HG03039 (cell line): ENCODE results near the gene TESK1.
"Not testable (repeated sequence)": the region's sequence is repeated elsewhere in the genome, so short reads cannot be mapped to it uniquely, and the experiment has no call there.

Experiments used
- ATAC-seq: cut with Tn5 transposase; IDR thresholded peaks from one replicate; pipeline ENCODE4 v1.9.1; 2021; ENCODE audit warnings: mild to moderate bottlenecking, moderate library complexity; ENCODE audit not compliant: unreplicated experiment

The TESK1 gene

GRCh38 chr9:35612843-35613242, 7.8 kb downstream of the TESK1 start:
- no peak for ATAC-seq

DNA sequence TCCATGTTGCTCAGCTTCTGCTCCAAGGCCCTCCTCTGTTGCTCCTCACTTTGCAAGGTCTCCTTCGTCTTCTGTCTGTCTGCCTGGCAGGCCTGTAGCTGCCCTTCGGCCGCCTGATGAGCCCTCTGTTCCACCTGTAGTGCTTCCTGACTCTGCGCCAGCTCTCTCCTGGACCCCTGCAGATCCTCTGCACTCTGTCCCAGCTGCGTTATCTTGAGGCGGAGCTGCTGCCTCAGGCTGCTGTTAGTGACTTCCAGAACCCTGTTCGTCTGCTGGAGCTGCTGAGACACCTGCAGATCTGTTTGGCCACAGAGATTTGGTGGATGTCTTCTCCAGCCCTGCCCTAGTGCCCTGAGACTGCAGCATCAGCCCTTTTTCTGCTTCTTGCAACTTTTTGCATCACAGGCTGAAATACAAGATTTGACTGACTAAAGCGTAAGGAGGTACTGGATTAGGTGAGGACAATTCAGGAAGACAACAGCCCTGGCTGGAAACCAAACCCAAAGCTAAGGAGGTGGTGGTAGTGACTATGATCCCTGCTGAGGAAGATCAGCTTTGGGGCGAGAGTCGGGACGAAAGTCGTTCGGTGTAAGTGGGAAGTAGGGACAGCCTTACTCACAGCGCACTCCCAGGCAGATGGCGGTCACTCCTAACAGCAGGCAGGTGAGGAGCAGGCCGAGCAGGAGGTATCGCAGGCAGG, 11.1 kb downstream of the TESK1 start:
- ATAC-seq = no peak

DNA sequence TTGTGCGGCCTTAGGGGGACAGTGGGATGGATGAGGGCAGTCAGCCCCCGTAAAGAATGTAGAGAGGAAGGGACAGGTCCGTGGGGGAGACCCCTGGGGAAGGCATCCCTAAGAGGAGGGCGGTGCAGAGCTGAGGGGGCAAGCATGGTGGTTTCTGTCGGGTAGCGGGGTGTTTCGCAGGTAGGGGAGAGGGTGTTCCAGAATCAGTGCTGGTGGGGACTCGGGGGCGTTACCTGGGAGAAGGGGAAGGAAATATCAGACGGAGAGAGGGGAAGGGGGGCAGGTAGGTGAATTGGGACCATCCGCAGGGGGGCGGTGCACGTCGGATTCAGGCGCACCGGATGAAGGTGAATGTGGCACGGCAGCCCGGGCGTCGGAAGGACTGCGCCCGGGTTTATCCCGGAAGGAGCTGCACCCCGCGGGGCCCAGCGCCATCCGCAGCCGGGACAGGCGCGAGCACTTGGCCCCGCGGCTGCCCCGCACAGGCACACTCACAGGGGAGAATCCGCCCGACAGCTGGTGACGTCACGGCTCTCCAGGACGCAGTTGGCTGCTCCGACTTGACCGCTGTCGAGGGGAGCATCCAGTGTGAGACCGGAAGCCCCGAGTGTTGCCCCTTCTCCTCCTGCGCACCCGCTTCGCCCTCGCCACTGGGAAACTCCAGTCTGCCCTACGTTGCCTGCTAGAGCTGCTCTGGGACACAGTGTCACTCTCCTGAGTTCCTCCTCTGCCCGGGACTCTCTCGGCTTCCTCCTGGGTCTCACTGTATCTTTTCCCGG, 11.8 kb downstream of the TESK1 start:
- ATAC-seq = no peak

DNA sequence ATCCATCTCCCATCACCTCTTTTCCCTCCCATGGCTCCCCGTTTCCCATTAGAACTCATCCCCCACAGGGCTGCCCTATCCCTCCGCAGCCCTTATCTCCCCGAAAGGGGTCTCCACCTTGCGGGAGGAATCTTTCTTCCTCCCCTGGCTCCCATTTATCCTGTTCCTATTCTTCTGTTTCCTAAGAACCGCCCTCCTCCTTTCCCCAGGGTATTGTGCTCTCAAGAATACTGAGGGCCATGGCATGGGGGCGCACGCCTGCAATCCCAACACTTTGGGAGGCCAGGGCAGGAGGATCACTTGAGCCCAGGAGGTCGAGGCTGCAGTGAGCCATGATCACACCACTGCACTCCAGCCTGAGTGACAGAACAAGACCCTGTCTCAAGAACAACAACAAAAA, 12.5 kb downstream of the TESK1 start:
- no peak for ATAC-seq

GRCh38 chr9:35618325-35618727, 13.3 kb downstream of the TESK1 start, which contains the start of gene CD72:
Gene CD72, minus strand, starts transcription at chr9:35618413. Its CDS starts 110 bp downstream, at chr9:35618303.
- ATAC-seq = no peak

DNA sequence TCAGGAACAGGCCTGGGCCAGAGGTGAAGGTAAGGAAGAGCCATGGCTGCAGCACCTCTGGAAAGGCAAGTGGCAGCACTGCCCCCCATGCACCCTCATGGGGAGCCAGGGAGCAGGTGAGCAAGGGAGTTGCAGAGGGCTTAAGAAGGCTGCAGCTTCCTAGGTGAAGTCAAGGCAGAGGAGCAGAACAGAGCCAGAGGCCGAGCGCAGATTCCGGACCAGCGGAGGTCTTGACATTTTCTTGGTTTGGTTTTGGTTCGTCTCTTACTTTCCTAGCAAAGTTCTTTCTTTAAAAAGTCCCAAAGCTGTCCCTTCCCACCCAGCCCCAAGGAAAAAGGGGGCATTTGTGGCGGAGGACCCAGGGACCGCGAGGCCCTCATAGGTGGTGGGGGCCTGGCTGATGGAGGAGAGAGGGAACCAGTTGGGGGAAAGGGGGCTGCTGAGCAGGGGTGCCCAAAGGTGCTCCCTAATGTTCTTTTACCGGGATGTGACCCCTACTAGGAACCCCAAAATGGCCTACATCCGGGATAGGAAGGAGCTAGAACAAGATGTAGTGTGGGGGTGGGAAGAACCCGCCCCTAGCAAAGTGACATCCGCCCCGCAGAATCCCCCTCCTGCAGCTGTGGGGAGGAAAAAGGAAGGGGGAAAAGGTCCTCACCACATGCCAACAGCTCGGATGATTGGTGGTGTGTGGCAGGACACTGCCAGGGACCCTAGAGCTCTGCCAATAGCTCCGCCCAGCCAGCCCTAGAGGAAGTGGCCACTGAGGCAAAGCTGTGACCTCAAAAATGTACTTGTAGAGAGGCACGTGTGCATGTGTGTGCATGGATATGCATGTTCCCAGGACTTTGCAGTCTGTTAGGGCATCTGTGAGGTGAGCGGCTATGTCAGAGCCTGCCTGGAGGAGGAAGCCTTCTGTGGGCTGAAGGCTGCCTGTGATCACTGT, 14.1 kb downstream of the TESK1 start:
- no peak for ATAC-seq

- no peak for ATAC-seq
Measured at GRCh38 chr9:35619800-35620158, 14.7 kb downstream of the TESK1 start.

- ATAC-seq = no peak
Measured at GRCh38 chr9:35627575-35627974, 22.5 kb downstream of the TESK1 start.

DNA sequence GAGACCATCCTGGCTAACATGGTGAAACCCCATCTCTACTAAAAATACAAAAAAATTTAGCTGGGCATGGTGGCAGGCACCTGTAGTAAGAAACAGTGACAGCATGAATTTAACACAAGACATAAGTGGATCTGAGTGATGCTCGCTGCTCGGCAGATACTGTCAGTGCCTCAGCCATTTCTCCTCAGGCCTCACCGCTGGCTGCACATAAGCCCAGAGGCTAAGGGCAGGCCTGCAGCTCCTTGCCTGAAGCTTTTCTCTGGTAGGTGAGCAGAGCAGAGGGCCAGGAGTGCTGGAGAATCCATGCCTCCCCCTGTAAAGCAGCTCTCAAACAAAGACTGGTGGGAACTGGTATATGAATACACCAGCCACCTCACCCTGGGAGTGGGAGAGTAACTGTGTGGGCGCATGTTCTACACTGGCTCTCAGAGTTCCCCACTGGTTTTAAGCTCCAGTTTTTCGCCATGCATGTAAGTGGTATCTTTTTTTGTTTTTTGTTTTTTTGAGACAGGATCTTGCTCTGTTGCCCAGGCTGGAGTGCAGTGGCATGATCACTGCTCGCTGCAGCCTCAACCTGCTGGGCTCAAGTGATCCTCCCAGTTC, 23.4 kb downstream of the TESK1 start:
- ATAC-seq = no peak

DNA sequence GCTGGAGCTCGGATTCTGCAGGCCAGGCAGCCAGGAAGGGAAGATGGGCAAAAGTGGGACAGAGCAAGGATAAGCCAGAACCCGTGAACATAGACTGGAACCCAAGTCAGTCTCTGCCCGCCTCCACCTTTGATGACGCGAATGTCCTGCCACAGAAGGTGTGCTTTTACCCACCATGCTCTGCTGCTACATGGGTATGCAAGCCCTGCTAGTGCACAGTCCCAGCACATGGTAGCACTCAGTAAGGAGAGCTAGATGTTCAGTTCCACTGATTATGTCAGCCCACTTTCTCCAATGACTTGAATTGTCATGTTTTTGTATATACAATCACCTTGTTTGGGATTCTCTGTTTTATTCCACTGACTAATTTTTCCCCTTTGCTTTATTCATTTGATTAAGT, 24.5 kb downstream of the TESK1 start:
- ATAC-seq = no peak

GRCh38 chr9:35635730-35636129, 30.7 kb downstream of the TESK1 start:
- ATAC-seq = no peak

- no peak for ATAC-seq
Measured at GRCh38 chr9:35636135-35636876, 31.2 kb downstream of the TESK1 start.

GRCh38 chr9:35636877-35637246, 31.8 kb downstream of the TESK1 start:
- ATAC-seq = not testable (repeated sequence)

GRCh38 chr9:35637427-35637955, 32.4 kb downstream of the TESK1 start:
- ATAC-seq = not testable (repeated sequence)

GRCh38 chr9:35638751-35639150, 33.7 kb downstream of the TESK1 start:
- ATAC-seq = not testable (repeated sequence)

- not testable (repeated sequence) for ATAC-seq
Measured at GRCh38 chr9:35639225-35639624, 34.2 kb downstream of the TESK1 start.

GRCh38 chr9:35639631-35640030, 34.6 kb downstream of the TESK1 start:
- no peak for ATAC-seq

DNA sequence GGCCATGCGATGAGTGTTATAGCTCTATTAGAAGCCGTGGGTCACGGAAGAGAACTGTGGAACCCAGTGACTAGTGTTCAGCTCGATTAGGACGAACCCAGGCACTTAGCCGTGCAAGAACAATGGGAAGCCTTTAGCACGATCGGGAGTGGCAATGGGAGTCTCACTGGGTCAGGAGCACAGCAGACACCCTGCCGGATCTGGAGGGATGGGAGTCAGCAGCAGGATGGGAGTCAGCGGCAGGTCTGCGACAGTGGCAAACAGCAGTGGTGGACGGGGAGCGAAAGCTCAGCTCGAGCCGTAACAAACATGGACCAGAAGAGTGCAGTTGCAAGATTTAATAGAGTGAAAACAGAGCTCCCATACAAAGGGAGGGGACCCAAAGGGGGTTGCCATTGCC, 35.4 kb downstream of the TESK1 start:
- ATAC-seq = not testable (repeated sequence)

- ATAC-seq = not testable (repeated sequence)
Measured at GRCh38 chr9:35641478-35641877, 36.4 kb downstream of the TESK1 start.

DNA sequence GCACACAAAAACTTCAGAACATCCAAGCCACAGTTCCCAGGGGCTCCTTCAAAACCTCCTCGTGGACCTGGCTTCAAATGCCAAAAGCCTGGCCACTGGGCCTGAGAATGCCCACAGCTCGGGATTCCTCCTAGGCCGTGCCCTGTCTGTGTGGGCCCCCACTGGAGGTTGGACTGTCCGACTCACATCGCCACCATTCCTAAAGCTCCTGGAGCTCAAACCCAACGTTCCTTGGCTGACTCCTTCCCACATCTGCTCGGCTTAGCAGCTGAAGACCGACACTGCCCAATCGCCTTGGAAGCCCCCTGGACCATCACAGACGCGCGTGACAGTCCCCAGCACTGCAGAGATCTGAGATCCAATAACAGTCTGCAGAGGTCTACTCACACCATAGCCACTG, 38.0 kb downstream of the TESK1 start:
- no peak for ATAC-seq
